ENCODE data around the gene PSMB10. TPM values are rescaled to one million over a fixed set of nuclear protein-coding genes. Genes with fewer than 3 reads are reported as not detected.
"Not testable (repeated sequence)": the region's sequence is repeated elsewhere in the genome, so short reads cannot be mapped to it uniquely, and the experiment has no call there.

Gene PSMB10
- total RNA-seq, 1 donor from 2014 or later = 55.8 TPM

DNA sequence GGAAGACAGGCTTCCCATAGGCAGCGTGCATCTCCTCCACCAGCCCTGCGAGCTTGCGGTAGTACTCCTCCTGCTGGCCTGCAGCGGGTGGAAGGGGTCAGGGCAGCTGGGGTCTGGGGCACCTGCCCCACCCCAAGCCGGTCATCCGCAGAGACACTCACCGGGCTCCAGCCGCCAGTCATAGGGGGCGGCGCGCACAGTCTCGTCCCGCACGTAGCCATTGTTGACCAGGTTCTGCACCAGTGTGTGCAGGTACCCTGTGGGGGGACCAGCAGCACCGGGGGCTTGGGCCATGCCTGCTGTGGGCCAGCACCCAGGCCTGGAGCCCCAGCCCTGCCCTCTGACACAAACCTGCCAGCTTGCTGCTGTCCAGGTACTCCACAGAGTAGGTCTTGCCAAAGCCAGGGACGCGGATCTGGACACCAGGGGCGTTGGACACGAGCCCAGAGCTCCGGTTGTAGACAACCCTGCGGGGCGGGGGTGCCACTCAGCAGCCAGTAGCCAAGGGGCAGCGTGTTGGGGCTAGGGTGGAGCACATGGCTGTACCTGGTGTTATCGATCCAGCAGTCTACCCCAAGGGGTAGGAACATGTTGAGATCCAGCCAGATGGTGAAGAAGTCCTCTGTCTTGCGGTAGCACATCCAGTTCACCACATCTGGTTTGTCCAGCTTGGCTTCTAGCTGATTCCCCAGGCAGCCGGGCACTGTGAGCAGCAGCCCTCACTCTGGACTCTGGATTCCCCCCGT, 6.0 kb upstream of the PSMB10 start:
- peaks cover 80% of the 10 kb centered on the region for H3K4me1 ChIP-seq
- H3K4me3 ChIP-seq = no peak overlapping the region
- peaks cover 75% of the 10 kb centered on the region for H3K36me3 ChIP-seq
- no peaks in the 10 kb centered on the region for H3K27me3 ChIP-seq (ENCODE audit: low read depth)
- no peak for DNase-seq
- TF ChIP-seq, protein P1, sequence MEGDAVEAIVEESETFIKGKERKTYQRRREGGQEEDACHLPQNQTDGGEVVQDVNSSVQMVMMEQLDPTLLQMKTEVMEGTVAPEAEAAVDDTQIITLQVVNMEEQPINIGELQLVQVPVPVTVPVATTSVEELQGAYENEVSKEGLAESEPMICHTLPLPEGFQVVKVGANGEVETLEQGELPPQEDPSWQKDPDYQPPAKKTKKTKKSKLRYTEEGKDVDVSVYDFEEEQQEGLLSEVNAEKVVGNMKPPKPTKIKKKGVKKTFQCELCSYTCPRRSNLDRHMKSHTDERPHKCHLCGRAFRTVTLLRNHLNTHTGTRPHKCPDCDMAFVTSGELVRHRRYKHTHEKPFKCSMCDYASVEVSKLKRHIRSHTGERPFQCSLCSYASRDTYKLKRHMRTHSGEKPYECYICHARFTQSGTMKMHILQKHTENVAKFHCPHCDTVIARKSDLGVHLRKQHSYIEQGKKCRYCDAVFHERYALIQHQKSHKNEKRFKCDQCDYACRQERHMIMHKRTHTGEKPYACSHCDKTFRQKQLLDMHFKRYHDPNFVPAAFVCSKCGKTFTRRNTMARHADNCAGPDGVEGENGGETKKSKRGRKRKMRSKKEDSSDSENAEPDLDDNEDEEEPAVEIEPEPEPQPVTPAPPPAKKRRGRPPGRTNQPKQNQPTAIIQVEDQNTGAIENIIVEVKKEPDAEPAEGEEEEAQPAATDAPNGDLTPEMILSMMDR (IDR thresholded peaks at IDR 0.05; ENCODE audit: borderline replicate concordance) = no peak
- intact Hi-C loops (cut with micrococcal nuclease) = no loop called here
- H3K9me3 ChIP-seq (replicated peaks) = no peaks in the 10 kb centered on the region
- H3K27ac ChIP-seq (replicated peaks) = peak overlapping the region; percentile 80

DNA sequence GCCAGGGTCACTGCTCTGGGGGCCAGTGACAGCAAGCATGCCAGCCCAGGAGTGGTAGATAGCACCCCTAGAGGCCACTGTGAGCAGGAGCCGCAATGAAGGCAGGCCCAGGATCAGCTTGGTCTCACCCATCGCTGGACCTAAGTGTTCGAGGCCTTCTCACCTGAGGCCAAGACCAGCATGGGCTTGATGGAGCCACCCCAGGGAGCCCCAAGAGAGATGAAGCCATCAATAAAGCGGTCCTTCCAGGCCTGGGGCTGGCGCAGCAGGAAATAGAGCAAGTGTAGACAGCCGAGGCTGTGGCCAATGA, 5.5 kb upstream of the PSMB10 start:
- no peaks in the 10 kb centered on the region for H3K9me3 ChIP-seq (replicated peaks)
- H3K4me1 ChIP-seq = peaks cover 80% of the 10 kb centered on the region
- TF ChIP-seq, protein P1 (IDR thresholded peaks at IDR 0.05; ENCODE audit: borderline replicate concordance) = peak; percentile 71
- H3K27ac ChIP-seq (replicated peaks) = peak overlapping the region; percentile 80
- H3K4me3 ChIP-seq = no peak overlapping the region
- intact Hi-C loops (cut with micrococcal nuclease) = no loop called here
- no peaks in the 10 kb centered on the region for H3K27me3 ChIP-seq (ENCODE audit: low read depth)
- H3K36me3 ChIP-seq = peaks cover 70% of the 10 kb centered on the region
- DNase-seq = no peak

DNA sequence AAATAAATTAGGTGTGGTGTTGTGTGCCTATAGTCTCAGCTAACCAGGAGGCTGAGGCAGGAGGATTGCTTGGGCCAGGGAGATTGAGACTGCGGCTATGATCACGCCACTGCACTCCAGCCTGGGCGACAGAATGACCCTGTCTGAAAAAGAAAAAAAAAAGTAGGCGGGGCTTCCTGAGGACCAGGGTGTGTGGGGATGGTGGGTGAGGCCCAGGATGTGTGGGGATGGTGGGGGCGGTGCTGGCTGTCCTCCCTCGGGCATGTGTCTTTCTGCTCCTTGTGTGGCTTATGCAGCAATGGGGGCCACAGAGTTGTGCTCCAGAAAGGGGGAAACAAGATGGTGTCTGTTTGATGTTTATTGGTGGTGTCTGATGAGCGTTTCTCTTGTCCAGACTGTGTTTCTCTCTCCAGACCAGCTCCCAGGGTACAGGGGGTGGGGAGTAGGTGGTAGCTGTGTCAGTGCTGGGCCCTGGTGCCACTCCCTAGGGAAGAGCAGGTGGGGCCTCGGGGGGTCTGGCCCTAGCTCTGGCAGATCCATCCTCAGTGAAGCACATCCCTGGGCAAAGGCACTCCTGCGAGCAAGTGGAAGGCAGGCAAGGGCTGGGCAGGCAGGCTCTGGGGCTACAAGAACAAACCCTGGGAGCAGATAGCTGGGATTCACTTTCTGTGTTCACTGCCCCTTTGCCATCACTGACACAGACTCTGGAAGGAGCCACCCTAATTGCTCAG, 5.0 kb upstream of the PSMB10 start:
- intact Hi-C loops (cut with micrococcal nuclease) = no loop called here
- Histone ChIP-seq H3K9me3 (replicated peaks) (no peaks in the 10 kb centered on the region), H3K27ac (replicated peaks) (peak overlapping the region; percentile 80), H3K4me1 (peaks cover 80% of the 10 kb centered on the region), H3K27me3 (ENCODE audit: low read depth) (no peaks in the 10 kb centered on the region), H3K36me3 (peaks cover 65% of the 10 kb centered on the region), H3K4me3 (no peak overlapping the region)
- no peak for DNase-seq
- TF ChIP-seq, protein P1 (IDR thresholded peaks at IDR 0.05; ENCODE audit: borderline replicate concordance) = no peak

DNA sequence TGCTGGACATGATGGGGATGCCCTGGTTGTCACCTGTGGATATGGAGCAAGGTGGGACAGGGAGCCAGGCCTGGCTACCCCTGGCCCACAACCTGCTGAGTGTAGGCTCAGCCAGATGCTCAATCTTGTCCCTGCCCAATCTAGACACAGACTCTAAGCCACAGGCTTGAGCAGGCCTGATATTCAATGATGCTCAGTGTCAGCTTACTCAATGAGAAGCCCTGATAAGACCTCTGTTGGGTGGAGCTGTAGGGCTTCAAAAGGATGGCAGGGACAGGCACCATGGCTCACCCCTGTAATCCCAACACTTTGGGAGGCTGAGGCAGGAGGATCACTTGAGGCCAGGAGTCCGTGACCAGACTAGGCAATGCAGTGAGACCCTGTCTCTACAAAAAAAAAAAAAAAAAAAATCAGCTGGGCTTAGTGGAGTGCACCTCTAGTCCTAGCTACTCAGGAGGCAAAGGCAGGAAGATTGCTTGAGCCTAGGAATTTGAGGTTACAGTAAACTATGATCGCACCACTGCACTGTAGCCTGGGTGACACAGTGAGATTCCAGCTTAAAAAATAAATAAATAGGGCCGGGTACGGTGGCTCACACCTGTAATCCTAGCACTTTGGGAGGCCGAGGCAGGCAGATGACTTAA, 3.9 kb upstream of the PSMB10 start:
- intact Hi-C loops (cut with micrococcal nuclease) = no loop called here
- no peak for DNase-seq
- H3K4me3 ChIP-seq = no peak overlapping the region
- H3K9me3 ChIP-seq (replicated peaks) = no peaks in the 10 kb centered on the region
- TF ChIP-seq, protein P1 (IDR thresholded peaks at IDR 0.05; ENCODE audit: borderline replicate concordance) = no peak
- H3K27me3 ChIP-seq (ENCODE audit: low read depth) = no peaks in the 10 kb centered on the region
- peak overlapping the region; percentile 80 for H3K27ac ChIP-seq (replicated peaks)
- H3K4me1 ChIP-seq = peaks cover 78% of the 10 kb centered on the region
- peaks cover 54% of the 10 kb centered on the region for H3K36me3 ChIP-seq

DNA sequence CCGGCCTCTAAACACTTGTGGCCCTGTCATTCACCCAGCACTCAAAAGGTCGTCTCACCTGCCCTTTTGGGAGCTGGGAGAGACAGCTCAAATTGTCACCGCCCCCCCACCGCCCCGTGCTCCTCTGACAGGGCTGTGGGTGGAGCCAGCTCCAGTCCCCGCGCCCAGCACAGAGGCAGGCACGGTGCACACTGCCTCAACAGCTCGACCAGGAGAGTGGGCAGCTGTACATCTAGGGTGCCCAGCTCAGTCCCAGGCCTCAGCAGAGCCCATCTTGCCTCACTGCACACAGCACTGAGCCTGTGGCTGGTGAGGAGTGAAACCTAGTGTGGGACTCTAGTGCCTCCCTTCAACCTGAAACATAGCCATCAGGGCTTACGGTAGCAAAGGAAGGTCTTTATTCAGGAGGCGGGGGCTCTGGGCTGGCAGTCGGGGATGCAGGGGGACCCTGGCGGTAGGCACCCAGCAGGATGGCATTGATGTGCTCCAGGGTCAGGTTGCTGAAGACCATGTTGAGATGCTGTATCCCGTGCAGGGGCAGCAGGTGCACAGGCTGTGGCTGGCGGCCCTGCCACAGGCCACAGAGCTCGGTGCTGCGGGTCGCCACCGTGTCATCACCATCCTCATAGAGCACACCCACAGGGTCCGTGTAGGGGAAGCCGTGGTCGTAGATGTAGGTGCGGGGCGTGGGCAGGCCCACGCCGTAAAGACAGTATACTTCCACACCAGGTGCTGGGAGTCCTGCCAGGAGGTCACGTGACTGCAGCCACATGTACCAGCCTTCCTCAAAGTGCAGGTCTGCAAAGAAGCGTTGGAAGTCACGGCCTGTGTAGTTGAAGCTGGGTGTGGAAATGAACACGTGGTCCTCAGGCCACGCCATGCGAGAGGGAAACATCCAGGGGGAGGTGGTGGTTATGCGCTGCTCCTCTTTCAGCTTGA, 3.1 kb upstream of the PSMB10 start:
- intact Hi-C loops (cut with micrococcal nuclease) = no loop called here
- Histone ChIP-seq H3K27ac (replicated peaks) (peak overlapping the region; percentile 36), H3K4me1 (peaks cover 78% of the 10 kb centered on the region), H3K36me3 (peaks cover 46% of the 10 kb centered on the region), H3K9me3 (replicated peaks) (no peaks in the 10 kb centered on the region), H3K4me3 (no peak overlapping the region), H3K27me3 (ENCODE audit: low read depth) (no peaks in the 10 kb centered on the region)
- TF ChIP-seq, protein P1 (IDR thresholded peaks at IDR 0.05; ENCODE audit: borderline replicate concordance) = no peak
- DNase-seq = peak; percentile 48

DNA sequence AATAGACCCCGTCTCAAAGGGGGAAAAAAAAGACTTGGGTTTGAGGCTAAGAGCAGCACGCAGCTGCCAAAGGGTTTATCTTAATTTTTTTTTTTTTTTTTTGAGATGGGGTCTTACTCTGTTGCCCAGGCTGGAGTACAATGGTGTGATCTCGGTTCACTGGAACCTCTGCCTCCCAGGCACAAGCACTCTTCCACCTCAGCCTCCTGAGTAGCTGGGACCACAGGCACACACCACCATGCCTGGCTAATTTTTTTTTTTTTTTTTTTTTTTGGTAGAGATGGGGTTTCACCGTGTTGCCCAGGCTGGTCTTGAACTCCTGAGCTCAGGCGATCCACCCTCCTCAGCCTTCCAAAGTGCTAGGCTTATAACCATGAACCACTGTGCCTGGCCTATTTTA, 1.1 kb upstream of the PSMB10 start:
- peaks cover 70% of the 10 kb centered on the region for H3K4me1 ChIP-seq
- intact Hi-C loops (cut with micrococcal nuclease) = not testable (repeated sequence)

More for the DNA sequence above, 1.1 kb upstream of the PSMB10 start:
- not testable (repeated sequence) for H3K9me3 ChIP-seq (replicated peaks); H3K27me3 ChIP-seq (ENCODE audit: low read depth); DNase-seq; H3K4me3 ChIP-seq
- peak overlapping the region; percentile 94 for H3K27ac ChIP-seq (replicated peaks)
- peaks cover 40% of the 10 kb centered on the region for H3K36me3 ChIP-seq

Data from left ventricle myocardium inferior (tissue), 1 donor.